DMS79 treated with DMSO at 0.1 percent for 48 hours (cell line): Measurements from ENCODE around the gene CTAGE1.
"Not testable (repeated sequence)": the region's sequence is repeated elsewhere in the genome, so short reads cannot be mapped to it uniquely, and the experiment has no call there.

Source experiments
- DNase-seq: peaks from one replicate; lab custom pipeline; 2025; lab: John Stamatoyannopoulos, UW

Gene CTAGE1

GRCh38 chr18:22436136-22436535 lies 18.4 kb upstream of the CTAGE1 start:
- no peak for DNase-seq

- no peak for DNase-seq
Observed at GRCh38 chr18:22434973-22435608, 17.4 kb upstream of the CTAGE1 start.

- no peak for DNase-seq
Observed at GRCh38 chr18:22433956-22434355, 16.2 kb upstream of the CTAGE1 start.

- no peak for DNase-seq
Observed at GRCh38 chr18:22432657-22433137, 15.0 kb upstream of the CTAGE1 start.

- no peak for DNase-seq
Observed at GRCh38 chr18:22429564-22429963, 11.8 kb upstream of the CTAGE1 start.

GRCh38 chr18:22428672-22429071 lies 11.0 kb upstream of the CTAGE1 start:
- DNase-seq, result no peak

GRCh38 chr18:22427822-22428549 lies 10.3 kb upstream of the CTAGE1 start:
- DNase-seq, result no peak

GRCh38 chr18:22424565-22424963 lies 6.8 kb upstream of the CTAGE1 start:
- DNase-seq, result no peak

- no peak for DNase-seq
Observed at GRCh38 chr18:22423878-22424564, 6.3 kb upstream of the CTAGE1 start.

GRCh38 chr18:22422909-22423548 lies 5.3 kb upstream of the CTAGE1 start:
- DNase-seq, result no peak

GRCh38 chr18:22420652-22421051 lies 2.9 kb upstream of the CTAGE1 start:
- DNase-seq, result no peak

- DNase-seq, result no peak
Observed at GRCh38 chr18:22412176-22412911, 5.4 kb downstream of the CTAGE1 start.

- no peak for DNase-seq
Observed at GRCh38 chr18:22411446-22411845, 6.3 kb downstream of the CTAGE1 start.

GRCh38 chr18:22410126-22410525 lies 7.6 kb downstream of the CTAGE1 start:
- no peak for DNase-seq

- DNase-seq, result no peak
Observed at GRCh38 chr18:22409445-22409844, 8.3 kb downstream of the CTAGE1 start.

GRCh38 chr18:22408059-22408458 lies 9.7 kb downstream of the CTAGE1 start:
- DNase-seq, result no peak

GRCh38 chr18:22405142-22405541 lies 12.6 kb downstream of the CTAGE1 start:
- no peak for DNase-seq

GRCh38 chr18:22403950-22404349 lies 13.8 kb downstream of the CTAGE1 start:
- DNase-seq, result no peak

- no peak for DNase-seq
Observed at GRCh38 chr18:22399949-22400348, 17.8 kb downstream of the CTAGE1 start.

GRCh38 chr18:22398464-22398863 lies 19.3 kb downstream of the CTAGE1 start:
- no peak for DNase-seq

GRCh38 chr18:22394428-22394827 lies 23.3 kb downstream of the CTAGE1 start:
- no peak for DNase-seq

GRCh38 chr18:22393164-22393563 lies 24.6 kb downstream of the CTAGE1 start:
- DNase-seq, result not testable (repeated sequence)
